Retina (tissue), 1 donor: ENCODE data around the gene ARHGEF18.

Experiments used
- DNase-seq: peaks from one replicate; pipeline ENCODE4 v3.0.0-alpha.2; 2016

The ARHGEF18 gene

DNA sequence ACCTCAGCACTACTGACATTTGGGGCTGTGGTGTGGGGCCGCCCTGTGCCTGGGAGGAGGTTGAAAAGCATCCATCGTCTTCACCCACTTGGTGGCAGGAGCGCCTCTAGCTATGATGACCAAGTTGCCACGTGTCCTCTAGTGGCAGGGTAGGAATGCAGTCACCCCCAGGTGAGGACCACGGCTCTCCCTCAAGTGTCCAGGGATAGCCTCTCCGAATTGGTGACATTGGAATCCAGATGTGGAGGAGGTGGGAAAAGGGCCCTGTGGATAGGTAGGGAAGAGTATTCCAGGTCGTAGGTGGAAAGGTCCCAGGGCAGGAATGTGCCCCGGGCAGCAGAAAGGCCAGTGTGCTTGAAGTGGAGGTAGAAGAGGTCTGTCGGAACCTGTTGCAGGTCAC is 37.6 kb downstream of the ARHGEF18 start:
- DNase-seq, result no peak

- no peak for DNase-seq
These were observed 38.0 kb downstream of the ARHGEF18 start for GRCh38 chr19:7386769-7387168.

GRCh38 chr19:7391218-7391670 is 42.5 kb downstream of the ARHGEF18 start:
- no peak for DNase-seq

GRCh38 chr19:7393459-7393858 is 44.7 kb downstream of the ARHGEF18 start:
- DNase-seq, result no peak

DNA sequence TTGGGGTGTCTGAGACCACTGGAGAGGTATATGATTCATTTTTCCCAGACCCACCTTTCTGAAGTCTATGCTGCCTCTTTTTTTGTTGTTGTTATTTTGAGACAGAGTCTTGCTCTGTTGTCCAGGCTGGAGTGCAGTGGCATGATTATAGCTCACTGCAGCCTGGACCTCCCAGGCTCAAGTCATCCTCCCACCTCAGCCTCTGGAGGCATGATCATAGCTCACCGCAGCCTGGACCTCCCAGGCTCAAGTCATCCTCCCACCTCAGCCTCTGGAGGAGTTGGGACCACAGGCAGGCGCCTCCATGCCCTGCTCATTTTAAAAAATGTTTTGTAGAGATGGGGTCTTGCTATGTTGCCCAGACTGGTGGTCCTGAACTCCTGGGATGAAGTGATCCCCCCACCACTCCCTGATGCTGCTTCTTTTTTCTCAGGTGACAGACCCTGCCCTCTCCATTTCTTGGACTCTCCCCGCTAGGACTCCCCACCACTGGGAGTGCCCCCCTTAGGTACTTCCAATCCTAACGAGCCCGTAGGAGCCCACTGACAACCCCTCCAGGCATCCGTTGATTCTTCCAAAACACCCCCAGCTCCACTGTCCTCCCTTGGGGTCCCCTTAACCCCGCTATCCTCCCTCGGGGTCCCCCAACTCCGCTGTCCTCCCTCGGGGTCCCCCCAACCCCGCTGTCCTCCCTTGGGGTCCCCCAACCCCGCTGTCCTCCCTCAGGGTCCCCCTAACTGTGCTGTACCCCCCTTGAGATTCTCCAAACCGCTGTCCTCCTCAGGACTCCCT is 45.4 kb downstream of the ARHGEF18 start:
- no peak for DNase-seq

- peak; percentile 95 for DNase-seq
These were observed 46.1 kb downstream of the ARHGEF18 start for GRCh38 chr19:7394731-7395359.

DNA sequence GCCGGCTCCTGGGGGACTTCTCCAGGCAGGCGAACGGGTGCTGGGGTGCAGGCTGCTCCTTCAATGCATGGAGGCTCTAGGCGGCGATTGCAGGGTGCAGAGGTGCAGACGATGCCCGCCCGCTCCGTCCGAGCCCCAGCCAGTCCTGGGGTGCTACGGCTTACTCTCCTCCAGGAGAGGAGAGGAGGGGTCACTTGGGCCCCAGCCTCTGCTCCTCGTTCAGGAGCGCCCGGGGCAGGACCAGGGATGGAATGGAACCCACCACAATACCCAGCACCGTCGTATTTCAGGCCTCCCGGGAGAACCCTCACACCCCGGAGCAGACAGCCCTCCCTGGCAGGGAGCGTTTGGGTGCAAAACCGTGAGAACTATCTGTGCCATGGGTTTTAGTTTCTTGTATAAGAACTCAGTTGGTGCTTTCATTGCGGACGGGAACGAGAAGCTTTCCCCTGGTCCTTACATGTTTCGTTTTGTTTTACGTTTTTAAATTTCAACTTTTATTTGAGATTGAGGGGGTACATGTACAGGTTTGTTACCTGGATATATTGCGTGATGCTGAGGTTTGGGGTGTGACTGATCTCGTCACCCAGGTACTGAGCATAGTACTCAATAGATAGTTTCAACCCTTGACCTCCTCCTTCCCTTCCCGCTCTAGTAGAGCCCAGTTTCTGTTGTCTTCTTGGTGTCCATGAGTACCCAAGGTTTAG is 46.8 kb downstream of the ARHGEF18 start:
- no peak for DNase-seq

GRCh38 chr19:7397687-7398086 is 49.0 kb downstream of the ARHGEF18 start:
- DNase-seq, result no peak
